H1 (cell line): ENCODE data around the gene CLEC16A. TPM values are rescaled to one million over a fixed set of nuclear protein-coding genes. Genes with fewer than 3 reads are reported as not detected.

Experiments used
- BRCA1 ChIP-seq: IDR thresholded peaks from 2 replicates; pipeline ENCODE4 v1.6.1; 2012; ENCODE audit warnings: low read depth, low read length, improper control_type of control experiment
- CEBPB ChIP-seq: IDR thresholded peaks from 2 replicates; pipeline ENCODE4 v1.6.1; 2012; ENCODE audit warnings: low read depth, low read length
- CHD2 ChIP-seq: IDR thresholded peaks from 2 replicates; pipeline ENCODE4 v1.6.1; 2012; ENCODE audit warnings: low read length, improper control_type of control experiment
- CHD7 ChIP-seq: fragments of 300-600 bp; sonication (generic); IDR thresholded peaks from 2 replicates; pipeline ENCODE4 v1.7.1; 2012; ENCODE audit warnings: low read length, moderate library complexity, mild to moderate bottlenecking, inconsistent platforms; ENCODE audit not compliant: insufficient replicate concordance
- EGR1 ChIP-seq: IDR thresholded peaks from 2 replicates; pipeline ENCODE4 v1.6.1; 2011; ENCODE audit warnings: low read depth, low read length, borderline replicate concordance
- KDM5A ChIP-seq: fragments of 200-600 bp; IDR thresholded peaks from 2 replicates; pipeline ENCODE4 v1.7.1; 2012; ENCODE audit warnings: mild to moderate bottlenecking, low read length, inconsistent platforms, mixed read lengths
- MAFK ChIP-seq: IDR thresholded peaks from 2 replicates; pipeline ENCODE4 v1.6.1; 2012; ENCODE audit warnings: low read depth, mild to moderate bottlenecking, improper control_type of control experiment, low read length
- RAD21 ChIP-seq, 2 experiments: IDR thresholded peaks in 1 of 2; conservative IDR thresholded peaks in 1 of 2; 2 replicates each; pipeline ENCODE4 v1.6.1; 2011; ENCODE audit warnings: low read depth in 2 of 2, low read length in 2 of 2, improper control_type of control experiment in 1 of 2, inconsistent platforms in 1 of 2, mild to moderate bottlenecking in 1 of 2, moderate library complexity in 1 of 2
- RFX5 ChIP-seq: IDR thresholded peaks from 2 replicates; pipeline ENCODE4 v1.6.1; 2011; ENCODE audit warnings: low read depth, low read length, improper control_type of control experiment, borderline replicate concordance
- TAF7 ChIP-seq: optimal IDR thresholded peaks from 2 replicates; pipeline ENCODE3; 2011; ENCODE audit warnings: low read depth, mild to moderate bottlenecking, inconsistent platforms, low read length, moderate library complexity, borderline replicate concordance
- polyA plus RNA-seq, 7 experiments: library from polyadenylated mRNA; depleted of rRNA in 3 of 7; stranded (reverse) in 5 of 7; unstranded in 2 of 7; fragments of >200 nt in 5 of 7; fragments of 200-250 nt in 2 of 7; gene quantifications; 1 replicate in 5 of 7; 2 replicates in 1 of 7; 4 replicates in 1 of 7; pipeline versions ENCODE4 v1.2.1 to v1.2.3, GENCODE V29; 2011 to 2013; ENCODE audit warnings: missing spikeins in 2 of 7, mixed read lengths in 2 of 7
- total RNA-seq: library from RNA; stranded (reverse); fragmentation: NEBNext Ultra II Directional; extraction: Animal tissue kit (Norgen Biotek cat#: 25700); gene quantifications from 2 replicates; pipeline ENCODE4 v1.2.1, GENCODE V29; 2021

CLEC16A gene
- total and polyA plus RNA-seq, 2 of the 8 experiments (the other 6 are each of a cell fraction or from before 2014, with no cell fraction given) = 7.6 to 19.3 TPM

GRCh38 chr16:10944249-10945064 lies at the start of gene CLEC16A (continued):
- TF ChIP-seq CHD7 (no peak), RAD21 (IDR thresholded peaks at IDR 0.05 in 1 of 2, conservative IDR thresholded peaks at IDR 0.05 in 1 of 2; ENCODE audit: low read depth in 2 of 2, low read length in 2 of 2) (no peak), MAFK (no peak), EGR1 (no peak), BRCA1 (no peak; the same call in 1 of the 2 replicates), RFX5 (no peak), CHD2 (peak; percentile 52; the same call in 1 of the 2 replicates), KDM5A (no peak), CEBPB (no peak), TAF7 (peak; percentile 34)
